Uterus (tissue), 4 donors: ENCODE measurements around the gene PPFIA4. TPM values are rescaled to one million over a fixed set of nuclear protein-coding genes. Genes with fewer than 3 reads are reported as not detected.

Source experiments
- DNase-seq, 2 donors: peaks; one replicate each; pipeline ENCODE4 v3.0.0-alpha.2; 2019 to 2020
- H3K27ac ChIP-seq, 2 donors: fragments of 200-600 bp; sonication (generic); 1 replicate in 1 of 2; 2 replicates in 1 of 2; pipeline ENCODE4 v1.5.1; 2016 to 2018
- H3K27me3 ChIP-seq, 2 donors: fragments of 200-600 bp; sonication (generic); one replicate each; pipeline ENCODE4 v1.5.1; 2018 to 2019; ENCODE audit warnings: control low read depth in 1 of 2
- H3K36me3 ChIP-seq, 2 donors: fragments of 200-600 bp; sonication (generic); one replicate each; pipeline ENCODE4 v1.5.1; 2019; ENCODE audit warnings: control low read depth in 1 of 2
- H3K4me1 ChIP-seq, 2 donors: fragments of 200-600 bp; sonication (generic); one replicate each; pipeline ENCODE4 v1.5.1; 2018 to 2019; ENCODE audit warnings: control low read depth in 1 of 2
- H3K4me3 ChIP-seq, 2 donors: fragments of 200-600 bp; sonication (generic); 1 replicate in 1 of 2; 2 replicates in 1 of 2; pipeline ENCODE4 v1.5.1; 2018 to 2019; ENCODE audit warnings: mild to moderate bottlenecking in 1 of 2
- H3K9me3 ChIP-seq, 2 donors: fragments of 200-600 bp; sonication (generic); one replicate each; pipeline ENCODE4 v1.5.1; 2019; ENCODE audit warnings: control low read depth in 1 of 2
- POLR2A ChIP-seq, 2 donors: fragments of 450-650 bp; IDR thresholded peaks; one replicate each; pipeline ENCODE4 v1.6.1; 2016; ENCODE audit warnings: antibody characterized with exemption in 2 of 2, mild to moderate bottlenecking in 1 of 2, moderate library complexity in 1 of 2
- intact Hi-C: fragments of 100-400 bp; cut with DNase I; formaldehyde crosslinking; loops from one replicate; pipeline ENCODE4 v1.15.1; 2023; ENCODE audit warnings: low total_unique reads
- total RNA-seq, 4 donors: library from RNA; depleted of rRNA in 3 of 4; stranded (reverse); fragments of >200 nt in 3 of 4; gene quantifications; one replicate each; pipeline versions ENCODE4 v1.1.0 to v1.2.4, GENCODE V29; 2014 to 2023
- TF ChIP-seq, protein P1 (sequence below), 4 experiments: fragments of 200-600 bp in 2 of 4; fragments of 450-650 bp in 2 of 4; sonication (generic) in 2 of 4; IDR thresholded peaks; one replicate each; pipeline ENCODE4 v1.5.1; 2016 to 2019; ENCODE audit warnings: antibody characterized with exemption in 4 of 4, mild to moderate bottlenecking in 2 of 4, moderate library complexity in 1 of 4
- donor health status: DM: yes; HTN: yes; CAD: no.

Gene PPFIA4
- total RNA-seq, 4 donors from 2014 or later: 0.26 to 7.6 (median 6.5) TPM; not detected in 1

DNA sequence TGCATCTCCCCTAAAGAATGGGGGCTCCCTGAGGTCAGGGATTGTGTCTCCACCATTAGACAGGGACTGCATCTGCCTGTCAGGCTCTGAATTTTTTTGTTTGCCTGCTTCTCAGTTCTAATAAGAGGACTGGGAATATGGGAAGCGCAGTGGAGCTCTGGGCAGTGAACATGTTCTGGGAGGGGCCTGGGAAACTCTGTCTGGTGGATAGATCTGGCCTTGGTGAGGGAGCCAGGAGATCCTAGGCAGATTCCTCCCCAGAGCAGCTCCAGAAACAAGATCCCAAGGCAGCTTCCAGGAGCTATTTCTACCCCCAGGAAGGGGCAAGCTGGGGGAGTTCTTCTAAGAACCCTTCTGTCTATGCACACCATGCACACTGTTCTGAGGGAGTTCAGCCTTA, 72.2 kb downstream of the PPFIA4 start:
- H3K36me3 ChIP-seq: no peaks in the 10 kb centered on the region
- H3K9me3 ChIP-seq: peaks cover 0 to 8% of the 10 kb centered on the region in 2 donors
- no peak for DNase-seq
- TF ChIP-seq POLR2A (IDR thresholded peaks at IDR 0.05): no peak
- TF ChIP-seq, protein P1, sequence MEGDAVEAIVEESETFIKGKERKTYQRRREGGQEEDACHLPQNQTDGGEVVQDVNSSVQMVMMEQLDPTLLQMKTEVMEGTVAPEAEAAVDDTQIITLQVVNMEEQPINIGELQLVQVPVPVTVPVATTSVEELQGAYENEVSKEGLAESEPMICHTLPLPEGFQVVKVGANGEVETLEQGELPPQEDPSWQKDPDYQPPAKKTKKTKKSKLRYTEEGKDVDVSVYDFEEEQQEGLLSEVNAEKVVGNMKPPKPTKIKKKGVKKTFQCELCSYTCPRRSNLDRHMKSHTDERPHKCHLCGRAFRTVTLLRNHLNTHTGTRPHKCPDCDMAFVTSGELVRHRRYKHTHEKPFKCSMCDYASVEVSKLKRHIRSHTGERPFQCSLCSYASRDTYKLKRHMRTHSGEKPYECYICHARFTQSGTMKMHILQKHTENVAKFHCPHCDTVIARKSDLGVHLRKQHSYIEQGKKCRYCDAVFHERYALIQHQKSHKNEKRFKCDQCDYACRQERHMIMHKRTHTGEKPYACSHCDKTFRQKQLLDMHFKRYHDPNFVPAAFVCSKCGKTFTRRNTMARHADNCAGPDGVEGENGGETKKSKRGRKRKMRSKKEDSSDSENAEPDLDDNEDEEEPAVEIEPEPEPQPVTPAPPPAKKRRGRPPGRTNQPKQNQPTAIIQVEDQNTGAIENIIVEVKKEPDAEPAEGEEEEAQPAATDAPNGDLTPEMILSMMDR (IDR thresholded peaks at IDR 0.05): no peak
- no peak overlapping the region for H3K27ac ChIP-seq
- no peak overlapping the region for H3K4me3 ChIP-seq
- H3K27me3 ChIP-seq: no peaks in the 10 kb centered on the region
- intact Hi-C loops: no loop called here
- H3K4me1 ChIP-seq: no peaks in the 10 kb centered on the region

DNA sequence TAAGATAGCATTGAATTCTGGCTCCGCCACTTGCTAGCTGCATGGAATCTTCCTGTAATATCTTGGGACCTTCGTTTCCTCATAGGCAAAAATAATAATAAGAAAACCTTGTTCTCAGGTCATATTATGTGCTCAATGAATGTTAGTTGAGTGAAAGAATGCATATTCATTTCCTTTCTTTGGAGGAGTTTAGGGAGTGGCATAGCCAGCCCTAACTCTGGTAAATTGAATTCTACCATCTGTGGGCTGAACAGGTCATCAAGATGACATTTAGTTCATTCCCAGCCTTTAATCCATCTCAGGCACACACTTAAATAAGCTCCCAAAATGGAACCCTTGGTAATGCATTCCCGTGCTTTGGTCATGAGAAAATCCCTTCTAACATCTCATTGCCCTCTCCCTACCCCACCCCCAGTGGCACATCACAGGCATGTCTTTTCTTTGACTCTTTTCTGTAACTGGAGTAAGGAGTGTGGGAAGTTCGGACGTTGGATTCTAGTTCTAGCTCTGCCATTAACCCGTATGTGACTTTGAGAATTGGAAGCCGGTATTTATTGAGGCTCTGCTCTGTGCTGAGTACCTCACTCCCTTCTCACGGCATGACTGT, 72.7 kb downstream of the PPFIA4 start:
- DNase-seq: no peak
- no peak overlapping the region for H3K4me3 ChIP-seq
- H3K4me1 ChIP-seq: no peaks in the 10 kb centered on the region
- intact Hi-C loops: no loop called here
- no peaks in the 10 kb centered on the region for H3K27me3 ChIP-seq
- peaks cover 0 to 8% of the 10 kb centered on the region in 2 donors for H3K9me3 ChIP-seq
- TF ChIP-seq, protein P1 (IDR thresholded peaks at IDR 0.05): no peak
- no peak for TF ChIP-seq POLR2A (IDR thresholded peaks at IDR 0.05)
- H3K27ac ChIP-seq: no peak overlapping the region
- no peaks in the 10 kb centered on the region for H3K36me3 ChIP-seq

DNA sequence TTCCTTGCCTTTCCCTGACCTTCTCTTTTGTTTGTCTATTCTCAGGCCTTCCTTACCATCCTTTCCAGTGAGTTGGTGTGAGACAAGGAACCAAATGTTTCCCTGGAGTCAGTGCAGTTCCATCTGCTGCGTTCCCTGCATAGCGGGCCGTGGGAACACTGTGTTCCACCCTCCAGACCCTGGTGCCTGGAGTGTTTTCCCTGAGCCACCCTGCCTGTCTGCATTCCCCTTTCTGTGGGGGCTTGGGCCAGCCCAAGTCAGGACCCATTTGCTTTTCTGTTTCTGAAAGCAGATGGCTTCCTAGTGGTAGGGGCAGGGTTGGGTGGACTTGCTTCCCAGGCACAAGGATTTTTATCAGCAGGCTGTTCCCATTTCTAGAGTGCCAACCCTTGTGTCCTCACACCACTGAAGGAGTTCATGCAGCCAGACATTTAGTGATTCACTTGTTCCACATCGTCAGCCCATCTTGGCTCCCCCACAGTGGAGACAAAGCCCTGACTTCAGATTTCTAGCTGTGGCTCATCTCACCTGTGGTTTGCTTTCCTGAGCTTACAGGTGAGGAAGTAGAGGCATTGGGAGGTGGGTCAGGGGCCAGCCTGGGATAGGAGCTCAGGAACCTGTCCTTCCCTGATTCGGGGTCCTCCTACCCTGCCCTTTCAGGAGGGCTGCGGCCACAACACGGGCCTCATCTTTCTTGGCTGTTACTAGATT, 73.7 kb downstream of the PPFIA4 start:
- DNase-seq: no peak

DNA sequence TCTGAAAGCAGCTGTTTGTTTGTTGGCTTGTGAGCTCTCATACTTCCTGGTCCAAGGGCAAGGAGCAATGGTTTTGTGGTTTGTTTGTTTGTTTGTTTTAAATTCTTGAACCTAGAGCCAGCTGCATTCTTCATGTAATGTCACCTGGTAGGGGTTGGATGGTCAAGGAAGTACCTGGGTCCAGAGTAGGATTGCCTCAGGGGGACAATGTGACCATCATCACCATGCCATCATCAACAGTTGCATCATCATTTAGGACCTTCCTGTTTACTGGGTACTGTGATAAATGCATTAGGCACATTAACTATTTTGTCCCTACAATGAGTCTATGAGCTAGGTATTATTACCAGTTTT, 74.2 kb downstream of the PPFIA4 start:
- no peaks in the 10 kb centered on the region for H3K27me3 ChIP-seq
- H3K4me3 ChIP-seq: no peak overlapping the region
- H3K9me3 ChIP-seq: no peaks in the 10 kb centered on the region
- TF ChIP-seq POLR2A (IDR thresholded peaks at IDR 0.05): no peak
- TF ChIP-seq, protein P1 (IDR thresholded peaks at IDR 0.05): no peak
- no peak for DNase-seq
- no peaks in the 10 kb centered on the region for H3K4me1 ChIP-seq
- H3K27ac ChIP-seq: no peak overlapping the region
- intact Hi-C loops: no loop called here
- H3K36me3 ChIP-seq: no peaks in the 10 kb centered on the region

More for the DNA sequence above, 73.7 kb downstream of the PPFIA4 start:
- Histone ChIP-seq H3K27ac (no peak overlapping the region), H3K9me3 (peaks cover 0 to 5% of the 10 kb centered on the region in 2 donors), H3K36me3 (no peaks in the 10 kb centered on the region), H3K27me3 (no peaks in the 10 kb centered on the region), H3K4me3 (no peak overlapping the region), H3K4me1 (no peaks in the 10 kb centered on the region)
- TF ChIP-seq POLR2A (IDR thresholded peaks at IDR 0.05): no peak
- TF ChIP-seq, protein P1 (IDR thresholded peaks at IDR 0.05): no peak
- intact Hi-C loops: no loop called here

DNA sequence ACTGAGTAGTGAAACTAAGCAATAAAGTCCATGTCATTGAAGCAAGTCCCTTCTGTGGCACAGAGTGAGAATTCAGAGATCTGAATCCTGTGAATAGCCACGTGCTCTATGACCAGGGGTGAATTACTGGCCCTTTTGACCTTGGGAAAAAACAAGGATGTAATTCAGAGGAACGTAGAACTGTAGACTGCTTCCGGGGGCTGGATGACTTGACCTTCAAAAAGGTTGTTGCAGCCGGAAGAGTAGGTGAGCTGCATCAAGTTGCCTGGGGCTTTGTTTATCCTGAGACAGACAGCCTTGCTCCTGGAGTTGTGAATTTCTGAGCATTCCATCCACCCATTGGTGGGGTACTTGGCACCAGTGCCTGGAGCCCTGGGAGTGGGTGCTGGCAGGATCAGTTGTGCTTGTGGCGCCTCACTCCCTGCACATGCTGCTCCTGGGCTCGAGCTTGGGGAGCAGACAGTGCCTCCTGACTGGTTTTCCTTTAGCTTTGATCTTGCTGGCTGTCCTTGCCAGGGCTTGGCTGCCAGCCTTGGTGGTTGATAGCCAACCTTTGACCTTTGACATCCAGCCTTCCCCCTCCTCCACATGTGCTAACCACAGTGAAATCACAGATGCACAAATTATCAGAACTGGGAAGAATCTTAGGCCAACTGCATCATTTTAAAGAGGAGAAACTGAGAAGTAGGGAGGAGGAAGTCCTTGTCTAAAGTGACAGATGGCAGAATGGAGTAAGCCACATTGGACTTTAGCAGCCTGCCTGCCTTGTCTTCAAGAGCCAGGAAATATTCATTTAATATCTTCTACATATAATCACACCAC, 75.7 kb downstream of the PPFIA4 start:
- Histone ChIP-seq H3K4me3 (no peak overlapping the region), H3K36me3 (no peaks in the 10 kb centered on the region), H3K27me3 (no peaks in the 10 kb centered on the region), H3K27ac (no peak overlapping the region), H3K4me1 (no peaks in the 10 kb centered on the region), H3K9me3 (no peaks in the 10 kb centered on the region)
- DNase-seq: no peak
- intact Hi-C loops: no loop called here
- TF ChIP-seq, protein P1 (IDR thresholded peaks at IDR 0.05): no peak
- no peak for TF ChIP-seq POLR2A (IDR thresholded peaks at IDR 0.05)
